H1 (cell line): Measurements from ENCODE around the gene MTNR1B. TPM values are rescaled to one million over a fixed set of nuclear protein-coding genes. Genes with fewer than 3 reads are reported as not detected.

ENCODE experiments used
- CTCF ChIA-PET: fragments of 300-600 bp; sonication (Branson Sonifier 250); formaldehyde crosslinking; loops from one replicate; lab custom pipeline; 2021; ENCODE audit not compliant: partially characterized antibody; lab: Charles Lee
- POLR2A ChIA-PET: fragments of 300-600 bp; sonication (Branson Sonifier 250); formaldehyde crosslinking; loops from one replicate; lab custom pipeline; 2021; ENCODE audit warnings: inconsistent platforms; ENCODE audit not compliant: partially characterized antibody; lab: Charles Lee
- DNase-seq, 2 experiments: peaks; one replicate each; pipeline versions ENCODE4 v3.0.0 to v3.0.0-alpha.2; 2010 to 2022; ENCODE audit warnings: low spot score in 2 of 2, low read depth in 1 of 2, mixed read lengths in 1 of 2
- FAIRE-seq: peaks from 2 replicates; lab custom pipeline; 2011; peaks lifted over from hg19 to GRCh38; lab: Jason Lieb, UNC
- H2AFZ ChIP-seq: 2 replicates; pipeline ENCODE4 v1.8.1; 2012; ENCODE audit warnings: low read length, inconsistent platforms
- H2AK5ac ChIP-seq: 2 replicates; pipeline ENCODE4 v1.6.1; 2013; ENCODE audit warnings: low read depth, low read length
- H2BK120ac ChIP-seq: replicated peaks from 2 replicates; pipeline ENCODE3; 2013; ENCODE audit warnings: low read depth, low read length, inconsistent platforms
- H2BK12ac ChIP-seq: 2 replicates; pipeline ENCODE4 v1.6.1; 2013; ENCODE audit warnings: low read depth, low read length
- H2BK15ac ChIP-seq: 2 replicates; pipeline ENCODE4 v1.6.1; 2013; ENCODE audit warnings: low read length
- H2BK20ac ChIP-seq: 2 replicates; pipeline ENCODE4 v1.6.1; 2013; ENCODE audit warnings: low read length
- H2BK5ac ChIP-seq: 2 replicates; pipeline ENCODE4 v1.6.1; 2013; ENCODE audit warnings: low read depth, low read length
- H3K14ac ChIP-seq: 2 replicates; pipeline ENCODE4 v1.6.1; 2013; ENCODE audit warnings: inconsistent platforms; ENCODE audit not compliant: insufficient read length
- H3K18ac ChIP-seq: 2 replicates; pipeline ENCODE4 v1.6.1; 2013; ENCODE audit warnings: low read length; ENCODE audit errors: extremely low read depth
- H3K23ac ChIP-seq: 2 replicates; pipeline ENCODE4 v1.6.1; 2013; ENCODE audit warnings: inconsistent platforms; ENCODE audit not compliant: insufficient read length
- H3K23me2 ChIP-seq: 2 replicates; pipeline ENCODE4 v1.6.1; 2013; ENCODE audit warnings: low read depth, low read length
- H3K27ac ChIP-seq: 2 replicates; pipeline ENCODE4 v1.6.1; 2011; ENCODE audit warnings: low read depth, low read length, inconsistent platforms
- H3K27me3 ChIP-seq, 4 experiments: replicated peaks in 1 of 4; 1 replicate in 1 of 4; 2 replicates in 3 of 4; pipeline versions ENCODE4 v1.6.1 to v1.8.1; 2011 to 2013; ENCODE audit warnings: low read length in 3 of 4, mild to moderate bottlenecking in 3 of 4, inconsistent platforms in 2 of 4, mixed read lengths in 2 of 4, moderate library complexity in 1 of 4; ENCODE audit not compliant: control insufficient read depth in 3 of 4, insufficient read depth in 3 of 4; ENCODE audit errors: extremely low read depth in 1 of 4
- H3K36me3 ChIP-seq, 4 experiments: 2 replicates each; pipeline versions ENCODE4 v1.6.1 to v1.8.1; 2011 to 2013; ENCODE audit warnings: mild to moderate bottlenecking in 4 of 4, low read length in 3 of 4, moderate library complexity in 2 of 4, control low read depth in 1 of 4, inconsistent platforms in 1 of 4; ENCODE audit not compliant: insufficient read depth in 4 of 4, control insufficient read depth in 2 of 4
- H3K4ac ChIP-seq: replicated peaks from 2 replicates; pipeline ENCODE3; 2013; ENCODE audit warnings: low read length, low read depth, mixed read lengths, inconsistent platforms; ENCODE audit not compliant: insufficient read length
- H3K4me1 ChIP-seq, 4 experiments: replicated peaks in 1 of 4; 1 replicate in 1 of 4; 2 replicates in 3 of 4; pipeline versions ENCODE4 v1.6.1 to v1.8.1; 2011 to 2013; ENCODE audit warnings: low read length in 3 of 4, inconsistent platforms in 2 of 4, mixed read lengths in 1 of 4; ENCODE audit not compliant: insufficient read depth in 4 of 4, control insufficient read depth in 3 of 4
- H3K4me2 ChIP-seq, 2 experiments: 2 replicates each; pipeline versions ENCODE4 v1.6.1 to v1.8.1; 2011 to 2013; ENCODE audit warnings: low read depth in 2 of 2, low read length in 2 of 2, control low read depth in 1 of 2, inconsistent platforms in 1 of 2, mild to moderate bottlenecking in 1 of 2; ENCODE audit not compliant: insufficient read depth in 1 of 2
- H3K4me3 ChIP-seq, 4 experiments: fragments of 200-600, 300-600 bp in 1 of 4; sonication (generic), shearing (Covaris generic), sonication (Bioruptor Twin) in 1 of 4; 2 replicates each; pipeline versions ENCODE4 v1.5.1 to v1.8.1; 2011 to 2016; ENCODE audit warnings: low read length in 4 of 4, low read depth in 3 of 4, control low read depth in 2 of 4, inconsistent platforms in 2 of 4, mild to moderate bottlenecking in 2 of 4, mixed read lengths in 1 of 4, moderate library complexity in 1 of 4; ENCODE audit not compliant: insufficient read depth in 2 of 4; ENCODE audit errors: extremely low read depth in 1 of 4
- H3K56ac ChIP-seq: replicated peaks from 2 replicates; pipeline ENCODE3; 2013; ENCODE audit warnings: low read depth, mild to moderate bottlenecking, mixed read lengths, low read length, inconsistent platforms; ENCODE audit not compliant: insufficient read length
- H3K79me1 ChIP-seq: 2 replicates; pipeline ENCODE4 v1.6.1; 2013; ENCODE audit warnings: low read depth, low read length, control low read depth
- H3K79me2 ChIP-seq, 2 experiments: 2 replicates each; pipeline versions ENCODE4 v1.6.1 to v1.8.1; 2012 to 2013; ENCODE audit warnings: low read length in 2 of 2, mild to moderate bottlenecking in 2 of 2, inconsistent platforms in 1 of 2; ENCODE audit not compliant: insufficient read depth in 2 of 2, control insufficient read depth in 1 of 2
- H3K9ac ChIP-seq, 4 experiments: replicated peaks in 1 of 4; 1 replicate in 1 of 4; 2 replicates in 3 of 4; pipeline versions ENCODE4 v1.6.1 to v1.8.1; 2011 to 2013; ENCODE audit warnings: low read depth in 3 of 4, low read length in 3 of 4, control low read depth in 2 of 4, mild to moderate bottlenecking in 2 of 4, moderate library complexity in 2 of 4, inconsistent platforms in 1 of 4; ENCODE audit errors: extremely low read depth in 1 of 4
- H3K9me3 ChIP-seq, 2 experiments: 2 replicates each; pipeline versions ENCODE4 v1.6.1 to v1.8.1; 2012 to 2013; ENCODE audit warnings: mild to moderate bottlenecking in 2 of 2, moderate library complexity in 2 of 2, control low read depth in 1 of 2, inconsistent platforms in 1 of 2, low read depth in 1 of 2, low read length in 1 of 2, mixed read lengths in 1 of 2; ENCODE audit not compliant: insufficient read depth in 2 of 2
- H4K20me1 ChIP-seq, 2 experiments: replicated peaks in 1 of 2; 2 replicates each; pipeline versions ENCODE3 to v1.8.1; 2011 to 2013; ENCODE audit warnings: inconsistent platforms in 2 of 2, low read length in 2 of 2, mild to moderate bottlenecking in 1 of 2; ENCODE audit not compliant: insufficient read depth in 2 of 2, control insufficient read depth in 1 of 2
- H4K5ac ChIP-seq: 2 replicates; pipeline ENCODE4 v1.6.1; 2013; ENCODE audit warnings: low read length, low read depth, mixed read lengths, inconsistent platforms; ENCODE audit not compliant: insufficient read length
- H4K8ac ChIP-seq: 2 replicates; pipeline ENCODE4 v1.8.0; 2013; ENCODE audit warnings: mild to moderate bottlenecking, moderate library complexity, low read length, inconsistent platforms; ENCODE audit not compliant: insufficient read depth; ENCODE audit errors: extremely low read depth
- H4K91ac ChIP-seq: replicated peaks from 2 replicates; pipeline ENCODE3; 2013; ENCODE audit warnings: low read length, mixed read lengths, inconsistent platforms; ENCODE audit not compliant: insufficient read length
- BACH1 ChIP-seq: IDR thresholded peaks from 2 replicates; pipeline ENCODE4 v1.6.1; 2012; ENCODE audit warnings: low read length, improper control_type of control experiment
- CEBPB ChIP-seq: IDR thresholded peaks from 2 replicates; pipeline ENCODE4 v1.6.1; 2012; ENCODE audit warnings: low read depth, low read length
- EP300 ChIP-seq, 2 experiments: IDR thresholded peaks; 1 replicate in 1 of 2; 2 replicates in 1 of 2; pipeline ENCODE4 v1.6.1; 2011 to 2012; ENCODE audit warnings: low read depth in 2 of 2, low read length in 2 of 2, mild to moderate bottlenecking in 2 of 2, borderline replicate concordance in 1 of 2, inconsistent platforms in 1 of 2, moderate library complexity in 1 of 2
- GABPA ChIP-seq: IDR thresholded peaks from 2 replicates; pipeline ENCODE4 v1.6.1; 2011; ENCODE audit warnings: mild to moderate bottlenecking, low read length, moderate library complexity, borderline replicate concordance; ENCODE audit not compliant: insufficient read depth
- HDAC2 ChIP-seq, 2 experiments: fragments of 300-600 bp in 1 of 2; sonication (generic) in 1 of 2; IDR thresholded peaks; 2 replicates each; pipeline ENCODE4 v1.6.1; 2011 to 2012; ENCODE audit warnings: low read depth in 2 of 2, low read length in 2 of 2, mild to moderate bottlenecking in 2 of 2, moderate library complexity in 2 of 2, borderline replicate concordance in 1 of 2, inconsistent platforms in 1 of 2
- RXRA ChIP-seq: IDR thresholded peaks from 2 replicates; pipeline ENCODE4 v1.6.1; 2011; ENCODE audit warnings: low read depth, mild to moderate bottlenecking, low read length, moderate library complexity; ENCODE audit not compliant: insufficient read depth
- SAP30 ChIP-seq: fragments of 300-600 bp; sonication (generic); IDR thresholded peaks from 2 replicates; pipeline ENCODE4 v1.7.1; 2012; ENCODE audit warnings: low read length, moderate library complexity, mild to moderate bottlenecking, inconsistent platforms; ENCODE audit not compliant: insufficient read depth, insufficient replicate concordance
- SP2 ChIP-seq: IDR thresholded peaks from 2 replicates; pipeline ENCODE4 v1.6.1; 2012; ENCODE audit warnings: mild to moderate bottlenecking, low read length, inconsistent platforms
- SUZ12 ChIP-seq: fragments of 200-600 bp; sonication (generic); IDR thresholded peaks from 2 replicates; pipeline ENCODE4 v1.6.1; 2012; ENCODE audit warnings: mild to moderate bottlenecking, inconsistent platforms, low read length, moderate library complexity, mixed read lengths
- ZNF274 ChIP-seq: IDR thresholded peaks from 2 replicates; pipeline ENCODE4 v1.7.0; 2012; ENCODE audit warnings: low read length, borderline replicate concordance; ENCODE audit errors: extremely low read depth
- WGBS, 2 experiments: shearing (Covaris generic) in 1 of 2; methylation state at CpG; one replicate each; pipeline versions ENCODE4 v1.1.6 to v1.1.7; 2013 to 2015; ENCODE audit warnings: low lambda C conversion rate in 2 of 2, mixed read lengths in 2 of 2, inconsistent platforms in 1 of 2, low coverage in 1 of 2, missing lambda C conversion rate in 1 of 2; ENCODE audit not compliant: insufficient replicate concordance in 2 of 2, insufficient coverage in 1 of 2, insufficient read length in 1 of 2; ENCODE audit errors: extremely low coverage in 1 of 2, missing lambda C conversion rate in 1 of 2; 5-methylcytosine and 5-hydroxymethylcytosine counted together
- polyA plus RNA-seq, 7 experiments: library from polyadenylated mRNA; depleted of rRNA in 3 of 7; stranded (reverse) in 5 of 7; unstranded in 2 of 7; fragments of >200 nt in 5 of 7; fragments of 200-250 nt in 2 of 7; gene quantifications; 1 replicate in 5 of 7; 2 replicates in 1 of 7; 4 replicates in 1 of 7; pipeline versions ENCODE4 v1.2.1 to v1.2.3, GENCODE V29; 2011 to 2013; ENCODE audit warnings: missing spikeins in 2 of 7, mixed read lengths in 2 of 7
- total RNA-seq: library from RNA; stranded (reverse); fragmentation: NEBNext Ultra II Directional; extraction: Animal tissue kit (Norgen Biotek cat#: 25700); gene quantifications from 2 replicates; pipeline ENCODE4 v1.2.1, GENCODE V29; 2021

Gene MTNR1B
- total and polyA plus RNA-seq, 2 of the 8 experiments (the other 6 are each of a cell fraction or from before 2014, with no cell fraction given): 0.08 TPM; not detected in 1

DNA sequence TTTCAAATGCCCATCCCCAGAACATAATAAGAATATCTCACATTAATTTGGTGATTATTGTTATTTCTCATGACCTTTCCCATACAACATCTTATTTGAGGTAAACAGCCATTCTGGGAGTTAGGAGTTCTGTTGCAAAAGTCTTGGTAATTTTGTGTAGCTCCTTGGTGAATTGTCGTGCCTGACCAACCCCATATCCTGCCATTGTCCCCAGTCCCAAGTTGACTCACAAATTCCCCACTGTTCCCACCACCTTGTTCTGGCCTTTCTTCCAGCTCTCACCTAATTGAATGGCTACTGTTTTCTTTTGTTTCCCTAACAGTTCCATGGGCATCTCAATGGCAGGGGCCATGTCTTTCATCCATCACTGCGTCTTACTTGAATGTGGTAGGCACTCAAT lies 8.0 kb downstream of the MTNR1B start:
- H3K14ac ChIP-seq: no peak overlapping the region
- H3K4me3 ChIP-seq: no peak overlapping the region
- no peak overlapping the region for H3K23ac ChIP-seq
- no peaks in the 10 kb centered on the region; the same call in 1 of the 2 replicates for H3K23me2 ChIP-seq
- no peak overlapping the region for H2AFZ ChIP-seq
- H4K8ac ChIP-seq: no peak overlapping the region
- no peaks in the 10 kb centered on the region for H3K9me3 ChIP-seq
- H3K18ac ChIP-seq: no peak overlapping the region
- no peaks in the 10 kb centered on the region for H3K4me1 ChIP-seq
- H2BK20ac ChIP-seq: no peak overlapping the region
- no peak overlapping the region for H2BK12ac ChIP-seq
- no peaks in the 10 kb centered on the region for H3K36me3 ChIP-seq
- H3K9ac ChIP-seq: no peak overlapping the region
- no peaks in the 10 kb centered on the region; a peak in 1 of 7 replicates for H3K27me3 ChIP-seq
- H3K27ac ChIP-seq: no peak overlapping the region
- no peak for TF ChIP-seq RXRA
- no peak for TF ChIP-seq SAP30
- no peak for TF ChIP-seq CEBPB
- no peak for TF ChIP-seq ZNF274
- no peak for TF ChIP-seq EP300 (IDR thresholded peaks at IDR 0.05; ENCODE audit: borderline replicate concordance in 1 of 2, low read depth in 2 of 2, low read length in 2 of 2)
- TF ChIP-seq HDAC2 (IDR thresholded peaks at IDR 0.05; ENCODE audit: borderline replicate concordance in 1 of 2, low read depth in 2 of 2, low read length in 2 of 2): no peak
- TF ChIP-seq BACH1: no peak
- no peak for TF ChIP-seq SUZ12
- no peak for TF ChIP-seq GABPA
- no peak for TF ChIP-seq SP2
- CTCF ChIA-PET: interaction anchor here (1.0 to 1.3 kb wide), 2 partner anchors 8 to 16 kb away, joined by 5 to 7 read pairs; partner anchors contain the start of gene MTNR1B
- DNase-seq (no peak), FAIRE-seq (no peak)
- no peak overlapping the region for H4K5ac ChIP-seq
- no peak overlapping the region for H3K4ac ChIP-seq
- no peak overlapping the region for H4K91ac ChIP-seq
- POLR2A ChIA-PET: no interaction called here
- H2BK15ac ChIP-seq: no peak overlapping the region
- no peak overlapping the region for H3K56ac ChIP-seq
- H4K20me1 ChIP-seq: no peaks in the 10 kb centered on the region
- H3K4me2 ChIP-seq: no peak overlapping the region
- no peak overlapping the region for H2BK120ac ChIP-seq
- H2BK5ac ChIP-seq: no peak overlapping the region
- 85% methylated on average over 2 of the region's 2 CpGs; no CpG with 5 or more reads in 1 of the 2 experiments for WGBS, 2 experiments
- no peaks in the 10 kb centered on the region for H3K79me2 ChIP-seq
- no peak overlapping the region for H2AK5ac ChIP-seq
- H3K79me1 ChIP-seq: no peaks in the 10 kb centered on the region
